Karpas-422 (cell line): ENCODE data around the gene SBK3. TPM values are rescaled to one million over a fixed set of nuclear protein-coding genes. Genes with fewer than 3 reads are reported as not detected.

Source experiments
- DNase-seq: peaks from one replicate; pipeline ENCODE4 v3.0.0-alpha.2; 2015
- H2AFZ ChIP-seq: fragments of 200-600 bp; sonication (generic); 2 replicates; pipeline ENCODE4 v1.6.1; 2014; ENCODE audit warnings: antibody characterized with exemption, low read length, mixed read lengths
- H3K27ac ChIP-seq: fragments of 200-600 bp; sonication (generic); 2 replicates; pipeline ENCODE4 v1.5.1; 2014; ENCODE audit warnings: mild to moderate bottlenecking, low read length, moderate library complexity
- H3K27me3 ChIP-seq: fragments of 200-600 bp; sonication (generic); 2 replicates; pipeline ENCODE4 v1.6.1; 2014; ENCODE audit warnings: low read length, mixed read lengths
- H3K36me3 ChIP-seq: fragments of 200-600 bp; sonication (generic); 2 replicates; pipeline ENCODE4 v1.6.1; 2014; ENCODE audit warnings: low read length, mixed read lengths; ENCODE audit not compliant: insufficient read depth
- H3K4me1 ChIP-seq: fragments of 200-600 bp; sonication (generic); 2 replicates; pipeline ENCODE4 v1.6.1; 2014; ENCODE audit warnings: mild to moderate bottlenecking, low read length, mixed read lengths
- H3K4me2 ChIP-seq: fragments of 200-600 bp; sonication (generic); 2 replicates; pipeline ENCODE4 v1.6.1; 2014; ENCODE audit warnings: low read length, low read depth, mild to moderate bottlenecking; ENCODE audit not compliant: poor library complexity, severe bottlenecking
- H3K4me3 ChIP-seq: fragments of 200-600 bp; sonication (generic); 2 replicates; pipeline ENCODE4 v1.5.1; 2014; ENCODE audit warnings: mild to moderate bottlenecking, antibody characterized with exemption, low read length, mixed read lengths
- H3K79me2 ChIP-seq: fragments of 200-600 bp; sonication (generic); 2 replicates; pipeline ENCODE4 v1.6.1; 2014; ENCODE audit warnings: mild to moderate bottlenecking, low read length, mixed read lengths
- H3K9ac ChIP-seq: fragments of 200-600 bp; sonication (generic); 2 replicates; pipeline ENCODE4 v1.6.0; 2014; ENCODE audit warnings: low read length
- H3K9me2 ChIP-seq: fragments of 200-600 bp; sonication (generic), shearing (Covaris generic); replicated peaks from 2 replicates; pipeline ENCODE4 v1.6.0; 2014; ENCODE audit warnings: mild to moderate bottlenecking, low read length, moderate library complexity; ENCODE audit not compliant: insufficient read depth
- H3K9me3 ChIP-seq: fragments of 300-700, 200-600 bp; sonication (generic); 2 replicates; pipeline ENCODE4 v1.6.1; 2014; ENCODE audit warnings: low read length, mixed read lengths
- H4K20me1 ChIP-seq: fragments of 200-600 bp; sonication (generic); 2 replicates; pipeline ENCODE4 v1.6.1; 2014; ENCODE audit warnings: mild to moderate bottlenecking, antibody characterized with exemption, low read length, low read depth; ENCODE audit not compliant: insufficient read depth
- total RNA-seq: library from RNA; depleted of rRNA; stranded (reverse); fragments of >200 nt; shearing (Covaris generic); gene quantifications from 2 replicates; pipeline ENCODE4 v1.2.3, GENCODE V29; 2014; ENCODE audit warnings: low replicate concordance

The SBK3 gene
- total RNA-seq, 1 experiment from 2014 or later = not detected

DNA sequence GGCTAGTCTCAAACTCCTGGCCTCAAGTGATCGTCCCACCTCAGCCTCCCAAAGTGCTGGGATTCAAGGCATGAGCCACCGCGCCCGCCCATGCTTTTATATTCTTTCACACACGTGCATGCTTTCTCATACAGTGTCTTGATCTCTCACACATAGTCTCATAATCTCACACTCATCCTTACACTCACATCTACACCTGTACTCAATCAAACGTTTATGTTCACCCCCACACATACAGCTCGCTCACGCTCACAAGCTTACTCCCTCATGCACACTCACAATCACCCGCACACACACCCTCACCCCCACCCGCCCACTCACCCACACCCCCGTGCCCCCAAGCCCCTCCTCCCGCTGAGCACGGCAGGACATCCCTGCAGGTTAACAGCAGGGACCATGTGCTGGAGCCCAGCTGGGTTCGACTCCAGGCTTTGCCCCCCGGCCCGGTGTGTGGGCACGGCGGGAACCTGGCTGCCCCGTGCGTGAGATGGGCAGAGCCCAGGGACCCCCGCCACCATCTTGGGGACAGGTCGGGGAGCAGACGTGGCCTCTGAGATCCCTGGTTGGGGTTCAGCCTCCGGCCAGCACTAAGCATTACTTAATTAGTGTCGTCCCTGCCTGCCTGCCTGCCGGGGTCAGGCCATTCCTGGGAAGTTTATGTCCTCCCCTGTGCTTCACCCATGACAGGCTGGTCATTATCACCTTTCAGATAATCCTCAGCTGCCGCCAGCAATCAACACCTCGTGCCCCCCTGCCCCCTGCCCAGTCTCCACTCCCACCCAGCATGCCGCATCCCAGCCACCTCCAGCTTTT, 19.8 kb downstream of the SBK3 start:
- Histone ChIP-seq H3K4me1 (no peaks in the 10 kb centered on the region), H3K4me3 (no peak overlapping the region), H3K36me3 (no peaks in the 10 kb centered on the region), H3K9me3 (peaks cover 6% of the 10 kb centered on the region; the same call in 1 of the 2 replicates), H3K79me2 (no peaks in the 10 kb centered on the region), H3K27ac (no peak overlapping the region), H2AFZ (no peak overlapping the region), H3K4me2 (no peak overlapping the region), H3K27me3 (no peaks in the 10 kb centered on the region), H3K9ac (no peak overlapping the region), H3K9me2 (no peaks in the 10 kb centered on the region), H4K20me1 (no peaks in the 10 kb centered on the region)
- DNase-seq = no peak

DNA sequence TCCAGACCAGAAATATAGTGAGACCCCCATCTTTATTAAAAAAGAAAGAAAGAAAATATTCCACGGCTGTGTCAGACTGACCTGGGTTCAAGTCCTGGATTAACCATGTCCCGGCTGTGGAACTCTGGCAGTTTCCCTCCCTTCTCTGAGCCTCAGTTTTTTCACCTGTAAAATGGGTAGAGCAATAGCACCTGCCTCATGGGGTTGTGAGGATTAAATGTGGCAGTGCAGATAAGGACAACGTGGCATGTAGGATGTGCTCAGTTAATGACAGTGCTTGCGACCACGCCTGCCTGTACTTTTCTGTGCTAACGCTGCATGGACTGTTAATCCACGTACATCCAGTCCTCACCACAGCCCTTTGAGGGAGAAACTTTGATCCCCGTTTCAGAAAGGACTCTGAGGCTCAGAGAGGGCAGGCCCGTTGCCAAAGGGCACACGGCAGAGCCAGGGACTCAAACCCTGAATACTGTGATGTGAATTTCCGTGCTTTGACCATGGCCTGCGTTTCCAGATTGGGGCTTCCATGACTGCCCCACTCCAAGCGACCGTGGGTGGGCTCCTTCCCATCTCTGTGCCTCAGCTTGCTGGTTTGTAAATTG, 24.6 kb downstream of the SBK3 start:
- peaks cover 9% of the 10 kb centered on the region for H3K4me1 ChIP-seq
- no peak for DNase-seq

DNA sequence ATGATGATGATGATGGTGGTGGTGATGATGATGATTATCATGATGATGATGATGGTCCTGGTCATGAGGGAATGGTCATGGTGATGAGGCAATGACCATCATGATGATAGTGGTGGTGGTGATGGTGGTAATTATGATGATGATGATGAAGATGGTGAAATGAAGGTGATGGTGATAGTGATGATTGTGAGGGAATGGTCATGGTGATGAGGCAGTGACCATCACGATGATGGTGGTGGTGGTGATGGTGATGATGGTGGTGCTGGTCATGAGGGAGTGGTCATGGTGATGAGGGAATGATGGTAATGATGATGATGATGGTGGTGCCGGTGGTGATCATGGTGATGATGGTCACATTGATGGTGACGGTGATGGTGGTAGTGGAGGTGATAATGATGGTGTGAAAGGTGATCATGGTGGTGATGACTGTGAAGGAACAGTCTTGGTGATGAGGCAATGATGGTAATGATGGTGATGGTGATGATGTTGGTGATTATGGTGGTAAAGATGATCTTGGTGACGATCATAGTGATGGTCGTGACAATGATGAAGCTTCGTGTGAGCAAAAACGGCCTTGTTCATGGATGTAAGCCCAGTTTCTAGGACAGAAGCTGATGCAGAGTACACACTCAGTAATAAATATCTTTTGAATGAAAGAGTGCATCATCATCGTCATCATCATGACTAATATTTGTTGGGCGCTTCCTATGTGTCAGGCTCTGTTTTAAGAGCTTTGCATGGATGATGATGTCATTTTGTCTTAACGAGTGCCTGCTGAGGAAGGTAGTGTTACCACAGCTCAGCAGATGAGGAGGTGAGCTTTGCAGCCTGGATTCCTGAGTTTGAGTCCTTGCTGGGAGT, 25.7 kb downstream of the SBK3 start:
- H3K27ac ChIP-seq = no peak overlapping the region
- no peaks in the 10 kb centered on the region for H3K9me2 ChIP-seq
- H3K4me1 ChIP-seq = peaks cover 9% of the 10 kb centered on the region
- H3K4me3 ChIP-seq = no peak overlapping the region
- H3K4me2 ChIP-seq = no peak overlapping the region
- no peak for DNase-seq
- no peaks in the 10 kb centered on the region for H3K9me3 ChIP-seq
- H3K36me3 ChIP-seq = no peaks in the 10 kb centered on the region
- no peak overlapping the region for H3K9ac ChIP-seq
- no peaks in the 10 kb centered on the region for H3K27me3 ChIP-seq
- H4K20me1 ChIP-seq = no peaks in the 10 kb centered on the region
- H2AFZ ChIP-seq = no peak overlapping the region
- H3K79me2 ChIP-seq = no peaks in the 10 kb centered on the region

More for the DNA sequence above, 24.6 kb downstream of the SBK3 start:
- no peak overlapping the region for H3K27ac ChIP-seq
- no peaks in the 10 kb centered on the region for H3K9me2 ChIP-seq
- no peak overlapping the region for H3K9ac ChIP-seq
- no peaks in the 10 kb centered on the region for H3K9me3 ChIP-seq
- no peaks in the 10 kb centered on the region for H4K20me1 ChIP-seq
- H3K27me3 ChIP-seq = no peaks in the 10 kb centered on the region
- H3K4me2 ChIP-seq = no peak overlapping the region
- no peak overlapping the region for H2AFZ ChIP-seq
- H3K36me3 ChIP-seq = no peaks in the 10 kb centered on the region
- H3K79me2 ChIP-seq = no peaks in the 10 kb centered on the region
- no peak overlapping the region for H3K4me3 ChIP-seq

- Histone ChIP-seq H3K9me3 (no peaks in the 10 kb centered on the region), H3K36me3 (no peaks in the 10 kb centered on the region), H3K4me1 (peaks cover 9% of the 10 kb centered on the region)
Measured at GRCh38 chr19:55516878-55517620, 28.3 kb downstream of the SBK3 start.

GRCh38 chr19:55508120-55508519, 37.2 kb downstream of the SBK3 start:
- Histone ChIP-seq H3K4me2 (no peak overlapping the region), H3K4me3 (no peak overlapping the region), H3K79me2 (no peaks in the 10 kb centered on the region), H3K27me3 (0 out of 2 replicates have a peak, but pooled peaks cover 3% of the 10 kb centered on the region), H3K36me3 (no peaks in the 10 kb centered on the region), H2AFZ (no peak overlapping the region), H4K20me1 (no peaks in the 10 kb centered on the region), H3K27ac (no peak overlapping the region), H3K9me2 (no peaks in the 10 kb centered on the region), H3K4me1 (peaks cover 5% of the 10 kb centered on the region), H3K9ac (no peak overlapping the region), H3K9me3 (no peaks in the 10 kb centered on the region)
- DNase-seq = no peak

More at GRCh38 chr19:55516878-55517620, 28.3 kb downstream of the SBK3 start:
- Histone ChIP-seq H4K20me1 (no peaks in the 10 kb centered on the region), H3K4me2 (peak overlapping the region; percentile 66), H3K79me2 (no peaks in the 10 kb centered on the region), H3K27ac (no peak overlapping the region), H3K4me3 (peak overlapping the region; percentile 60), H3K27me3 (no peaks in the 10 kb centered on the region), H3K9me2 (no peaks in the 10 kb centered on the region), H2AFZ (peak overlapping the region; percentile 91), H3K9ac (peak overlapping the region; percentile 58)
- peak; percentile 98 for DNase-seq

DNA sequence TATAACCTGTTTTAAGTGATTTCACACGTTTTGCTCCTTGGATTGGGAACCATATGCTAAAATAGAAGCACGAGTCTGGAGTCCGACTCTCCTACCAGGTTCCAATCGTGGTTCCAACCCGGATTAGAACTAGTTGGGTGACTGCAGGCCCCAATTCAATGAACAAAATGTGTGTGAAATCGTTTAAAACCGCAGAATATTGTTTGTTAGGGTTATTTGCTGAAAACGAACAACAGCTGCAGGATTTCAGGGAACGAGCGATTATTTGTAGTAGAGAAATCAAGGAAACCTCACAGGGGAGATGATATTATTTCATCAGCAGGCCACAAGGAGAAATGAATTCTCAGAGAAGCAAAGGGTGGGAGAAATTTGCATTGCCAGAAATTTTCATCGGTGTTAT, 40.4 kb downstream of the SBK3 start:
- H3K27ac ChIP-seq = no peak overlapping the region
- H2AFZ ChIP-seq = no peak overlapping the region
- no peaks in the 10 kb centered on the region for H3K9me3 ChIP-seq
- H3K4me1 ChIP-seq = peaks cover 6% of the 10 kb centered on the region
- H3K9me2 ChIP-seq = no peaks in the 10 kb centered on the region
- no peak overlapping the region for H3K4me2 ChIP-seq
- no peaks in the 10 kb centered on the region for H3K27me3 ChIP-seq
- no peaks in the 10 kb centered on the region for H4K20me1 ChIP-seq
- H3K79me2 ChIP-seq = no peaks in the 10 kb centered on the region
- DNase-seq = no peak
- no peaks in the 10 kb centered on the region for H3K36me3 ChIP-seq
- H3K4me3 ChIP-seq = no peak overlapping the region
- H3K9ac ChIP-seq = no peak overlapping the region

DNA sequence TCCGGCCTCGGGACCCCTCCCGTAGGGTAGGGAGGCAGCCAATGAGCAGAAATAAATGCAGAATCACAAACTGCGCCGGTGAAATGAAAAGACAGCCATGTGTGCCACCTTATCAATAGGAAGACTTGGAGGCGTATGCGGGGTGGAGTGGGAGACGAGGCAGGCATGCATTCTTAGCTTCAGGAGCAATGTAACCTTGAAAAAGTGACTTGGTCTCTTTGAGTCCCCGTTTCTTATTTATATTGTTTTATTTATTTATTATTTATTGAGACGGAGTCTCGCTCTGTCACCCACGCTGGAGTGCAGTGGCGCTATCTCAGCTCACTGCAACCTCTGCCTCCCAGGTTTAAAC, 41.1 kb downstream of the SBK3 start:
- Histone ChIP-seq H3K79me2 (no peaks in the 10 kb centered on the region), H3K9me3 (no peaks in the 10 kb centered on the region), H3K9ac (peak overlapping the region; percentile 62; the same call in 1 of the 2 replicates), H3K27ac (no peak overlapping the region), H3K27me3 (no peaks in the 10 kb centered on the region), H3K9me2 (no peaks in the 10 kb centered on the region), H3K4me3 (peak overlapping the region; percentile 55; the same call in 1 of the 2 replicates), H3K36me3 (no peaks in the 10 kb centered on the region), H3K4me2 (peak overlapping the region; percentile 79), H4K20me1 (no peaks in the 10 kb centered on the region), H2AFZ (peak overlapping the region; percentile 82; the same call in 1 of the 2 replicates), H3K4me1 (peaks cover 6% of the 10 kb centered on the region)
- no peak for DNase-seq
